ENCODE results near the gene ZNF473. TPM values are rescaled to one million over a fixed set of nuclear protein-coding genes. Genes with fewer than 3 reads are reported as not detected.

ZNF473 gene
- total RNA-seq, 1 experiment from 2014 or later: 11.7 TPM

DNA sequence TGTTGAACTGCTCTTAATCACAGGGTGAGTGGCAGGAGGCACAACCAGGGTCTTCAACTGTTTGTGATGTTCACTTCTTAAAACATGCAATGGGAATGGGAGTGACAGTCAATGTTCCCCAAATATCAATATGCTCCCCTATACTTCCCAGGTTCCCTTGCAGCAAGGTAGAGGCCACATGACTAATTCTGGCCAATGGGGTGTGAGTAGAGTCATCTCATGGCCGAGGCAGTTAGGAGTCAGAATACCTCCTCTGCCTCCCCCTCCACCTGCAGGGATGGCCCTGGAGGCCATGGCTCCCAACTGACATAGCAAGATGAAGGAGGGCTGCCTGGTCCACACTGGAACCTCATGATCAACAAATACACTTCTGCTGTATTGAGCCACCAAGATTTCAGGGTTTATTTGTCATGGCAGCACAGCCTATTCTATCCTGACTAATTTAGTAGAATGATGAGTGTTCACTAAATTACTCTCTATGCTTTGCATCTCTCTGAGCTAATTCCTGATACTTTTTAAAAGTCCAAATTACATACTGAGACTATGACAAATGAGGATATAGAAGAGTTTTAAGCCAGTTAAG, 9.5 kb upstream of the ZNF473 start:
- H3K4me3 ChIP-seq (ENCODE audit: low read depth in 2 of 2, low read length in 2 of 2): no peak overlapping the region
- no peak for TF ChIP-seq POLR2AphosphoS5 (IDR thresholded peaks at IDR 0.05; ENCODE audit: low read depth, low read length)
- TF ChIP-seq SIN3A (IDR thresholded peaks at IDR 0.05; ENCODE audit: borderline replicate concordance, insufficient read depth, low read depth, low read length): no peak
- no peak for TF ChIP-seq TCF7L2 (IDR thresholded peaks at IDR 0.05; ENCODE audit: low read depth, low read length)
- no peak for TF ChIP-seq REST (IDR thresholded peaks at IDR 0.05; ENCODE audit: insufficient read depth in 1 of 2, low read depth in 2 of 2, low read length in 1 of 2)
- TF ChIP-seq CTCF (IDR thresholded peaks at IDR 0.05): no peak
- ATAC-seq: no peak
- no peak overlapping the region for H3K27ac ChIP-seq (ENCODE audit: low read length)
- intact Hi-C loops (cut with micrococcal nuclease; ENCODE audit: unreplicated experiment): no loop called here
- ChIA-PET CTCF (no interaction called here), POLR2A (no interaction called here)
- H3K4me1 ChIP-seq (ENCODE audit: control insufficient read depth, insufficient read depth, low read length): no peaks in the 10 kb centered on the region
- H3K36me3 ChIP-seq (ENCODE audit: control insufficient read depth, insufficient read depth, low read length): no peaks in the 10 kb centered on the region
- no peak for DNase-seq (ENCODE audit: low read depth, low spot score)
- no peaks in the 10 kb centered on the region for H3K9me3 ChIP-seq (ENCODE audit: control insufficient read depth, insufficient read depth, low read depth, low read length)
- BruUV-seq (replicated peaks): no TSS peak
- in situ Hi-C loops (cut with HindIII; ENCODE audit: low pct_unique_long_range_greater_than_20kb, low sequenced_read_pairs): no loop called here
- no peaks in the 10 kb centered on the region for H3K27me3 ChIP-seq (ENCODE audit: control insufficient read depth, insufficient read depth, low read length)

GRCh38 chr19:50020481-50020880, 5.3 kb upstream of the ZNF473 start:
- intact Hi-C loops (cut with micrococcal nuclease; ENCODE audit: unreplicated experiment): no loop called here
- in situ Hi-C loops (cut with HindIII; ENCODE audit: low pct_unique_long_range_greater_than_20kb, low sequenced_read_pairs): no loop called here
- POLR2A ChIA-PET: no interaction called here

More at GRCh38 chr19:50020481-50020880, 5.3 kb upstream of the ZNF473 start:
- no TSS peak for BruUV-seq (replicated peaks)
- TF ChIP-seq SIN3A (IDR thresholded peaks at IDR 0.05; ENCODE audit: borderline replicate concordance, insufficient read depth, low read depth, low read length) (no peak), REST (IDR thresholded peaks at IDR 0.05; ENCODE audit: insufficient read depth in 1 of 2, low read depth in 2 of 2, low read length in 1 of 2) (no peak), TCF7L2 (IDR thresholded peaks at IDR 0.05; ENCODE audit: low read depth, low read length) (no peak), CTCF (IDR thresholded peaks at IDR 0.05) (no peak), POLR2AphosphoS5 (IDR thresholded peaks at IDR 0.05; ENCODE audit: low read depth, low read length) (no peak)
- ATAC-seq: no peak
- Histone ChIP-seq H3K36me3 (ENCODE audit: control insufficient read depth, insufficient read depth, low read length) (no peaks in the 10 kb centered on the region; the same call in 1 of the 2 replicates), H3K4me1 (ENCODE audit: control insufficient read depth, insufficient read depth, low read length) (peaks cover 4% of the 10 kb centered on the region; the same call in 1 of the 2 replicates), H3K4me3 (ENCODE audit: low read depth in 2 of 2, low read length in 2 of 2) (no peak overlapping the region), H3K27ac (ENCODE audit: low read length) (no peak overlapping the region), H3K27me3 (ENCODE audit: control insufficient read depth, insufficient read depth, low read length) (no peaks in the 10 kb centered on the region), H3K9me3 (ENCODE audit: control insufficient read depth, insufficient read depth, low read depth, low read length) (no peaks in the 10 kb centered on the region)
- CTCF ChIA-PET: no interaction called here
- DNase-seq (ENCODE audit: low read depth, low spot score): no peak

Measured in Panc1 (cell line).